ENCODE results near the gene DDX19B.
"Not testable (repeated sequence)": the region's sequence is repeated elsewhere in the genome, so short reads cannot be mapped to it uniquely, and the experiment has no call there.

Gene DDX19B

GRCh38 chr16:70289229-70290094, 9.5 kb upstream of the DDX19B start, which contains the start of gene AARS1:
TSS of gene AARS1 (minus strand) at chr16:70289506. CDS start at chr16:70282763, 6,743 bp downstream.
- DNase-seq = peak; percentile 91

DNA sequence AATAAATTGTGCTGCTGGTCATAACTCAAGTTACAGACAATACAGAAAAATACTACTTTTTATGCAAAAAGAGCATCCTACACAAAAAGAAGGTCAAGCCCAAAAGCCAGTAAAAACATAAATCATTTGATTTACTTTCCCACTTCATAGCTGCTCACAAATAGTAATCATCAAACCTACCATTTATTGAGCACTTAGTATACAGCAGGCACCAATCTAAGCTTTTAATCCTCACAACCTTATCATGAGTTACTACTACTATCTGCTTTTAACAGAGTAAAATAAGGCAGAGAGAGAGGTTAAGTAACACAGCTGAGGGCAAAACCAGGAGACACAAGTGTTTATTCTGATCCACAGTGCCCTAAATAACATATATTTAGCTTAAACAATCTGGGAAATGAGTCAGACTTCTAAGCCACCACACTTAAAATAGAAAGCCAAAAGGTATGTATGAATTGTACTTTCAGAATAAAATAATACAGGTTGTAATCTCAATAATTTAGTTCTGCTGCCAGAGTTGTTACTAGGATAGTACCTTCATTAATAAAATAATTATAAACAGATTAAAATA, 8.0 kb upstream of the DDX19B start:
- no peak for DNase-seq

GRCh38 chr16:70292148-70292547, 6.8 kb upstream of the DDX19B start:
- DNase-seq = not testable (repeated sequence)

GRCh38 chr16:70294385-70295025, 4.5 kb upstream of the DDX19B start:
- DNase-seq = no peak

- DNase-seq = no peak
Observed at GRCh38 chr16:70295634-70296033, 3.4 kb upstream of the DDX19B start.

GRCh38 chr16:70301121-70301520, 2.1 kb downstream of the DDX19B start:
- DNase-seq = no peak

- DNase-seq = no peak
Observed at GRCh38 chr16:70302745-70303144, 3.8 kb downstream of the DDX19B start.

- DNase-seq = no peak
Observed at GRCh38 chr16:70304892-70305448, 6.0 kb downstream of the DDX19B start.

GRCh38 chr16:70306880-70307279, 7.9 kb downstream of the DDX19B start:
- DNase-seq = no peak

DNA sequence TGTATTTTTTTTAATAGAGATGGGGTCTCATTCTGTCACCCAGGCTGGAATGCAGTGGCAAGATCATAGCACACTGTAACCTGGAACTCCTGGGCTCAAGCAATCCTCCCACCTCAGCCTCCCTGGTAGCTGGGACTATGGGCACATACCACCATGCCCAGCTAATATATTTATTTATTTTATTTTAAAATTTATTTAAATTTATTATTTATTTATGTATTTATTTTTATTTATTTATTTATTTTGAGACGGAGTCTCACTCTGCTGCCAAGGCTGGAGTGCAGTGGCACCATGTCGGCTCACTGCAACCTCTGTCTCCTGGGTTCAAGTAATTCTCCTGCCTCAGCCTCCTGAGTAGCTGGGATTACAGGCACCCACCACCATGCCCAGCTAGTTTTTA, 8.7 kb downstream of the DDX19B start:
- not testable (repeated sequence) for DNase-seq

DNA sequence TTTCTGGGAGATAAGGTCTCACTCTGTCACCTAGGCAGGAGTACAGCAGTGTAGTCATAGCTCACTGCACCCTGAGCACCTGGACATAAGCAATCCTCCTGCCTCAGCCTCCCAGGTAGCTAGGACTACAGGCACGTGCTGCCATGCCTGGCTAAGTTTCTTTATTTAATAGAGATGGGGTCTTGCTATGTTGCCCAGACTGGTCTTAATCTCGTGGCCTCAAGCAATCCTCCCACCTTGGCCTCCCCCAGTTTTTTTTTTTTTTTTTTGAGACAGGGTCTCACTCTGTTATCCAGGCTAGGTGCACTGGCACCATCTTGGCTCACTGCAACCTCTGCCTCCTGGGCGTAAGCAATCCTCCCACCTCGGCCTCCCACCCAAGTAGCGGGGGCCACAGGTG, 21.1 kb downstream of the DDX19B start:
- no peak for DNase-seq

GRCh38 chr16:70324998-70325747, 26.2 kb downstream of the DDX19B start:
- no peak for DNase-seq

GRCh38 chr16:70331091-70331490, 32.1 kb downstream of the DDX19B start:
- no peak for DNase-seq

DNA sequence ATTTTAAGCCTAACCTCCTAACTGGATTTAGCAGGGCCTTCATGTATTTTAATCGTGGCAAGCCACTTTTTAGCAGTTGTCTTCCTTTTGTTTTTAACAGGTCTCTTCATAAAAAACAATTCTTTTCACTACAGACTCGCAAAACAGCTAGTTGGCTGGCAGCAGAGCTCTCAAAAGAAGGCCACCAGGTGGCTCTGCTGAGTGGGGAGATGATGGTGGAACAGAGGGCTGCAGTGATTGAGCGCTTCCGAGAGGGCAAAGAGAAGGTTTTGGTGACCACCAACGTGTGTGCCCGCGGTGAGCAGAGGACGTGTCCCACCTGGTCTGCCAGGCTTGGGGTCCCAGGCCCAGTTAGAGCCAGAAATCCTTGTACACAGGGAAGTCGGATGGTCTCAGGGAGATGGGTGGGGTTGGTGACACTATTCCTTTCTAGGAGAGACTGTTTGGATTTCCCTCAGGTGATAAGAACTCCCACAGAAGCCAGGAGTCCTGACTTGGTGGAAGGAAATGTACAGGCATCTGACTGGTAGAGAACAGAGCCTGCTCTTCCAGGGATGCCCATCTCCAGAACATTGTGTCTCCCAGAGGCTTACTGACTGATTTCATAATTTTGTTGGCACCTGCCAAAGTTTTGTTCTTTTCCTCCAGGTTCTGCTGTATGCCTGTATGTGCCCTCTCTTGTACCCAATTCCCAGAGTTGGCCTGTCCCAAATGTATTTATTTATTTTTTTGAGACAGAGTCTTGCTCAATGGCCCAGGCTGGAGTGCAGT, 32.8 kb downstream of the DDX19B start:
- no peak for DNase-seq

DNA sequence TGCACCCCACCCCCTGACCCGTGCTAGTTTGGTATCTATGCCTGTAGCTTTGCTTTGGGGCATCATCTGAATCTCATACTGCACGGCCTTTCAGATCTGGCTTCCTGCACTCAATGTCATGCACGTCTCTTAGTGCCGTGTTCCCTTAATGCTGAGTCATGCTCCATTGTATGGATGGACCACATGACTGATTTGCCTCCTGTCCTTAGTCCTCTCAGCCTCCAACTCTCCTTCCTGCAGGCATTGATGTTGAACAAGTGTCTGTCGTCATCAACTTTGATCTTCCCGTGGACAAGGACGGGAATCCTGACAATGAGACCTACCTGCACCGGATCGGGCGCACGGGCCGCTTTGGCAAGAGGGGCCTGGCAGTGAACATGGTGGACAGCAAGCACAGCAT, 33.7 kb downstream of the DDX19B start:
- not testable (repeated sequence) for DNase-seq

DNA sequence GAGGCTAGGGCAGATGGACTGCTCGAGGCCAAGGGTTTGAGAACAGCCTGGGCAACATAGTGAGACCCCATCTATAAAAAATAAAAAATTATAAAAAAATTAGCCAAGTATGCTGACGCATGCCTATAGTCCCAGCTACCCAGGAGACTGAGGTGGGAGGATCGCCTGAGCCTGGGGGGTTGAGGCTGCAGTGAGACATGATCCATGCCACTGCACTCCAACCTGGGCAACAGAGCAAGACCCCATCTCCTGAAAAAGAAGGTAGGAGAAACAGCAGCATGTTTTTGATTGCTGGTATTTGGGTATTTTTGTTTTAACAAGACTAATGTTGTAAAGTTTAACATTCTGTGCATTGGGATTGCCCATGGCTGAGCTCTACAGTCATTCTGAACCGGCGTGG, 38.8 kb downstream of the DDX19B start:
- no peak for DNase-seq

DNA sequence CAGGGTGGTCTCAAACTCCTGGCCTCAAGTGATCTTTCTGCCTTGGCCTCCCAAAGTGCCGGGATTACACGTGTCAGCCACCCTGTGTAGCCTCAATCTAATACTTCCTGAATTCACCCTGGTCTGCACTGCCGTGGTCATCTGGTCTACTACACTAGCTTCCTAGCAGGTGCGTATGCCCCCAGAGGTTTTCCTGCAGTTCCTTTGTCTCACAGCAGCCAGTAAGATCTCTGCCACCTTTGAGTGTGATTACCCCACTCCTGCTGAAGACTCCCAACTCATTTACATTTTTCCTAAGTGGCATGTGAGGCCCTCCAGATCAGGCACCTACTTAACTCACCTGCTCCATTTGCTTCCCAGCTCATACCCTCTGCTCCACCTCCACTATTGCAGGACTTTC, 42.6 kb downstream of the DDX19B start:
- no peak for DNase-seq

- DNase-seq = no peak
Observed at GRCh38 chr16:70342016-70342415, 43.0 kb downstream of the DDX19B start.

- no peak for DNase-seq
Observed at GRCh38 chr16:70345840-70346239, 46.9 kb downstream of the DDX19B start.

GRCh38 chr16:70348991-70349390, 50.0 kb downstream of the DDX19B start:
- DNase-seq = no peak

DNA sequence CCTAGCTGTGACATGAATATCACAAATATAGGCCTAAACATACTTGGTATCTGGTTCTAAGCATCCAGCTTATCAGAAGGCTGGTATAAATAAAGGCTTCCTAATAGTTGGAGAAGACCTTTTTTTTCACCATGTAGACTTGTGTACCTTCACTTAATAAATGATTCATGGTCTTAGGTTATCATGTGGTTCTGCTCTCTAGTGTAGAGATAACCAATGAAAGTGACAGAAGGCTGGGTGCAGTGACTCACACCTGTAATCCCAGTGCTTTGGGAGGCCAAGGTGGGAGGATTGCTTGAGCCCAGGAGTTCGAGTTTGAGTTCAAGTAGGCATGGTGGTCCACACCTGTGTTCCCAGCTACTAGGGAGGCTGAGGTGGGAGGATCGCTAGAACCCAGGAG, 50.8 kb downstream of the DDX19B start:
- no peak for DNase-seq

DNA sequence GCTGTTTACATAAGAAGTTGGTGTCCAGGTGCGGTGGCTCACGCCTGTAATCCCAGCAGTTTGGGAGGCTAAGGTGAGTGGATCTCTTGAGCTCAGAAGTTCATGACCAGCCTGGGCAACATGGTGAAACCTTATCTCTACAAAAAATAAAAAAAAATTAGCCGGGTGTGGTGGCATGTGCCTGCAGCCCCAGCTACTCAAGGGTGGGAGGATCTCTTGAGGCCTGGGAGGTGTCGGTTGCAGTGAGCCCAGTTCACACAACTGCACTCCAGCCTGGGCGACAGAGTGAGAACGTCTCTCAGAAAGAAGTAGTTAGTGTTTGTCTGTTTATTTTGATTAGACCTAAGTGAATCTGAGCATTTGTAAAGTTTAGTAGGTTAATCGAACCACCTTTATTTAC, 60.6 kb downstream of the DDX19B start:
- DNase-seq = no peak
